Renal cortex interstitium (tissue), 15 donors: ENCODE measurements around the gene KRTAP9-8. TPM values are rescaled to one million over a fixed set of nuclear protein-coding genes. Genes with fewer than 3 reads are reported as not detected.
"Not testable (repeated sequence)": the region's sequence is repeated elsewhere in the genome, so short reads cannot be mapped to it uniquely, and the experiment has no call there.

ENCODE experiments used
- DNase-seq, 11 donors: peaks; one replicate each; pipeline ENCODE4 v3.0.0-alpha.2; 2013; ENCODE audit warnings: low read depth in 9 of 11, low spot score in 4 of 11; ENCODE audit errors: extremely low read depth in 1 of 11
- long read RNA-seq, 16 experiments: transcript quantifications; one replicate each; lab custom pipeline, GENCODE V29; 2026
- polyA plus RNA-seq, 3 donors: library from polyadenylated mRNA; unstranded; fragments of 120-200 nt; gene quantifications; one replicate each; pipeline ENCODE4 v1.2.1, GENCODE V29; 2013; ENCODE audit not compliant: insufficient read length in 3 of 3

The KRTAP9-8 gene, protein sequence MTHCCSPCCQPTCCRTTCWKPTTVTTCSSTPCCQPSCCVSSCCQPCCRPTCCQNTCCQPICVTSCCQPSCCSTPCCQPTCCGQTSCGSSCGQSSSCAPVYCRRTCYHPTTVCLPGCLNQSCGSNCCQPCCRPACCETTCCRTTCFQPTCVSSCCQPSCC
- polyA plus RNA-seq, result not detected
- long read RNA-seq, donor 1, result 0 reads
- long read RNA-seq, donor 2, result 0 reads
- long read RNA-seq, donor 3, result 0 reads
- long read RNA-seq, donor 4, result 0 reads
- long read RNA-seq, donor 5, result 0 reads
- long read RNA-seq, donor 6, result 0 reads
- long read RNA-seq, donor 7, result 0 reads
- long read RNA-seq, donor 8, result 0 reads
- long read RNA-seq, donor 9, result 0 reads
- long read RNA-seq, donor 10, result 0 reads
- long read RNA-seq, donor 11, result 0 reads
- long read RNA-seq, donor 12, result 0 reads
- long read RNA-seq, donor 13, result 0 reads
- long read RNA-seq, donor 14, result 0 reads
- long read RNA-seq, donor 15, result 0 reads
- long read RNA-seq, donor 16, result 0 reads

DNA sequence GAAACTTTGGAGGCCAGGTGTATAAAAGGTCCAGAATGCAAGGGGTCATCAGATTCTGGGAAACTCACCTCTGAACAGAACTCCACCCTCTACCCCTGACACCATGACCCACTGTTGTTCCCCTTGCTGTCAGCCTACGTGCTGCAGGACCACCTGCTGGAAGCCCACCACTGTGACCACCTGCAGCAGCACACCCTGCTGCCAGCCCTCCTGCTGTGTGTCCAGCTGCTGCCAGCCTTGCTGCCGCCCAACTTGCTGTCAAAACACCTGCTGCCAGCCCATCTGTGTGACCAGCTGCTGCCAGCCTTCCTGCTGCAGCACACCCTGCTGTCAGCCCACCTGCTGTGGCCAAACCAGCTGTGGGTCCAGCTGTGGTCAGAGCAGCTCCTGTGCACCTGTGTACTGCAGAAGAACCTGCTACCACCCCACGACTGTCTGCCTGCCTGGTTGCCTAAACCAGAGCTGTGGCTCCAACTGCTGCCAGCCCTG is at the start of gene KRTAP9-8:
Gene KRTAP9-8 (plus strand): TSS at position 51 of the 489 bp plus-strand sequence. CDS start 53 bp downstream, at position 104.
- not testable (repeated sequence) for DNase-seq

DNA sequence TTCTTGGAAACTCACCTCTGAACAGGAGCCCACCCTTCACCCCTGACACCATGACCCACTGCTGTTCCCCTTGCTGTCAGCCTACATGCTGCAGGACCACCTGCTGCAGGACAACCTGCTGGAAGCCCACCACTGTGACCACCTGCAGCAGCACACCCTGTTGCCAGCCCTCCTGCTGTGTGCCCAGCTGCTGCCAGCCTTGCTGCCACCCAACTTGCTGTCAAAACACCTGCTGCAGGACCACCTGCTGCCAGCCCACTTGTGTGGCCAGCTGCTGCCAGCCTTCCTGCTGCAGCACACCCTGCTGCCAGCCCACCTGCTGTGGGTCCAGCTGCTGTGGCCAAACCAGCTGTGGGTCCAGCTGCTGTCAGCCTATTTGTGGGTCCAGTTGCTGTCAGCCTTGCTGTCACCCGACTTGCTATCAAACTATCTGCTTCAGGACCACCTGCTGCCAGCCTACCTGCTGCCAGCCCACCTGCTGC is 47.9 kb upstream of the KRTAP9-8 start, which contains the start of gene KRTAP9-1:
Gene KRTAP9-1 (plus strand): TSS at position 51 of the 482 bp plus-strand sequence. CDS start 0 bp downstream, at position 51.
- not testable (repeated sequence) for DNase-seq

DNA sequence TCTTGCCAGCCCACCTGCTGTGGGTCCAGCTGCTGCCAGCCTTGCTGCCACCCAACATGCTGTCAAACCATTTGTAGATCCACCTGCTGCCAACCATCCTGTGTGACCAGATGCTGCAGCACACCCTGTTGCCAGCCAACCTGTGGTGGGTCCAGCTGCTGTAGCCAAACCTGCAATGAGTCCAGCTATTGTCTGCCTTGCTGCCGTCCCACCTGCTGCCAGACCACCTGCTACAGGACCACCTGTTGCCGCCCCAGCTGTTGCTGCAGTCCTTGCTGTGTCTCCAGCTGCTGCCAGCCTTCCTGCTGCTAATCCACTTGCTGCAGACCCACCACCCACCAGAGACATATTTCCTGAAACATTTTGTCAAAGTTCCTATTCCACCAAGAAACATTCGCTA is 47.5 kb upstream of the KRTAP9-8 start:
- no peak for DNase-seq

DNA sequence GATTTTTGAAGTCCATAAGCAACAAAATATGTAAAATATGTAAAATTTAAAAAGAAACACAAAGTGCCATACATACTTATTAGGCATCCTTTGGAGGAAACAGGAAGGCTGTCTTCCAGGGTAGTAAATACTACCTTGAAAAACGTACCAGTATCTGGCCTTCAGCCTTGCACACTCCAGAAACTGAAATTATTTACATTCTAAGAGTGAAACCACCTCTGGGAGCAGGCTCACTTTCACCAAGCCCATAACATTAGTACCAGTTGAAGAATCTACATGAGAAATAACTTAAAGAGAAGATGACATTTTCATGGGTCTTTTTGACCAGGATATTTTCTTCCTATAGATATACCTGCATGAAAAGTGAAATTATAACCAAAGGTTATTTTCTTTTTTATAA is 41.7 kb upstream of the KRTAP9-8 start:
- no peak for DNase-seq

DNA sequence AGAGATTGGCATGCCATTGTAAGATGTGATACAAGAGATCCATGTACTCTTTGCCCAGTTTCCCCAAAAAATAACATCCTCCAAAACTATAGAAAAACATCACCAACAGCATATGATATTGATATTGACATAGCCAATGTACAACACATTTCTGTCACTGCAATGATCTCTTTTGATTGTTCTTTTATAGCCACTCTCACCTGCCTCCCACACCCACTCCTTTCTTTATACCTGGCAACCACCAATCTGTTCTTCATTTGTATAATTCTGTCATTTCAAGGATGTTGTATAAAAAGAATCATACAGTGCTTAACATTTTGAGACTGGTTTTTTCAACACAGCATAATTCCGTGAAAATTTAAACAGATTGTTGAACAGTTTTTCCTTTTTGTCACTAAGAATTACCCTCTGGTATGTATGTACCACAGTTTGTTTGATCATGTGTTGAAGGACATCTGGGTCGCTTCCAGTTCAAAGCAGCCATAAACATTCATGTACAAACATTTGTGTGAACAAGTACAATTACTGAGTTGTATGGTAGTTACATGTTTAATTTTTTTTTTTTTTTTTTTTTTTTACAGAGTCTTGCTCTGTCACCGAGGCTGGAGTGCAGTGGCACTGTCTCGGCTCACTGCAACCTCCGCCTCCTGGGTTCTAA is 38.2 kb upstream of the KRTAP9-8 start:
- DNase-seq, result no peak

DNA sequence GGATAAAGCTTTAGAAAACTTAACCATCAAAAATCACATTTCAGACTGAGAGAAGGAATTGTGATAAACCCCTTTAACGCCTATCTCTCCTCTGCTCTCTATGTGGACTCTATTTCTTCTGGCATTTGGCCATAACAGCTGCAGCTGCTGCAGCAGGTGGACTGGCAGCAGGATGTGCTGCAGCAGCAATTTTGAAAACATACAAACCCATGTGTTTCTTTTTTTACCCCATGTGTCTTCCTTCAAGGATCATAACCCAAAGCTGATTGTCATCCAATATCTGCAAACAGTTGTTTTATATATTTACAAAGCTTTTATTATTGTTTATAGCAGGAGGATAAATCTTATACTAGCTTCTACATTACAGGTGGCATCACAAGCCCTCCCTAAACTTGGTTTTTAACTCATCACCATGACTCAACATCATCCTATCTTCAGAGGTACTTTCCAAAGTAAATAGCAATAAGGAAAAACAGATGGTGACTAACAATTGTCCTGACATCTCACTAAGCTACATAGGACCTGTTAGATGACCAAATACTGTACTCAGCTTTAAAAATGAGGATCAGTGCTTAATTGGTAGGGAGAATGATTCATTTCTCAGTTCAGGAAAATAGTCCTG is 25.8 kb upstream of the KRTAP9-8 start:
- no peak for DNase-seq

DNA sequence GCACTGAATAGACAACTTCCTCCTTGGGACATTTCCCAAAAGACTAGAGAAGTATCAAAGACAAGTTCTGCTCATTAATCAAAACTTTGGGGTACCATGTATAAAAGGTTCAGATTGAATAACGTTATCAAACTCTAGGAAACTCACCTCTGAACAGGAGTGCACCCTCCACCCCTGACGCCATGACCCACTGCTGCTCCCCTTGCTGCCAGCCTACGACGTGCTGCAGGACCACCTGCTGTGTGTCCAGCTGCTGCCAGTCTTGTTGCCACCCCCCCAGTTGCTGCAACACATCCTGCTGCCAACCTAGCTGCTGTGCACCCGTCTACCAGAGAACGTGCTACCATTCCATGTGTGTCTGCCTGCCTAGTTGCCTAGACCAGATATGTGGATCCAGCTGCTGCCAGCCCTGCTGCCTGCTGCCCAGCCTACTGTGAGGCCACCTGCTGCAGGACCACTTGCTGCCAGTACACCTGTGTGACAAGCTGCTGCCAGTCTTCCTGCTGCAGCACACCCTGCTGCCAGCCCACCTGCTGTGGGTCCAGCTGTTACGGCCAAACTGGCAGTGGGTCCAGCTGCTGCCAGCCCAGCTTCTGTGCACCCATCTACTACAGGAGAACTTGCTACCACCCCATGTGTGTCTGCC is 25.2 kb upstream of the KRTAP9-8 start:
- DNase-seq, result no peak

DNA sequence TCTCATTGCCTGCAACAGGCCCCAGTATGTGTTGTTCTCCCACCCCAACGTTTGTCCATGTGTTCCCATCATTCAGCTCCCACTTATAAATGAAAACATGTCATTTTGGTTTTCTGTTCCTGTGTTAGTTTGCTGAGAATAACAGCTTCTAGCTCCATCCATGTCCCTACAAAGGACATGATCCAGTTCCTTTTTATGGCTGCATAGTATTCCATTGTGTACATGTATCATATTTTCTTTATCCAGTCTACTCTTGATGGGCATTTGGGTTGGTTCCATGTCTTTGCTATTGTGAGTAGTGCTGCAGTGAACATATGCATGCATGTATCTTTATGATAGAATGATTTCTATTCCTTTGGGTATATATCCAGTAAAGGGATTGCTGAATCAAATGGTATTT is 22.1 kb upstream of the KRTAP9-8 start:
- DNase-seq, result no peak

DNA sequence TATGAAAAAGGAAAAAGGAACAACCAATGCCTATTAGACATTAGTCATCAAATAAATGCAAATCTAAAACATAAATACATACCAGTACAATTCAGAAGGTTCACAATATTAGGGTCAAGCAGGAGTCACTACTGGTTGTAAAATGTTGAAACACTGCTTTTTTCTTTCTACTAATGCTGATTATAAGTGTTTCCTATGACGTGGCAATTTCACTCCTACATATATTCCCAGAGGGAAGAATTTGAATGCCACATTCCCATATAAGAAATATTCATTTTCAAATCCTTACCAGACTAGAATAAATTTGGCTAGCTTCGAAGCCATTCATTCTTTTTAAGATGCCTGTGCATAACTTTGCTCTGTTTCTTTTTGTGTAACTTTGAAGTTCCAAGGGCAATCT is 14.0 kb upstream of the KRTAP9-8 start:
- DNase-seq, result no peak

DNA sequence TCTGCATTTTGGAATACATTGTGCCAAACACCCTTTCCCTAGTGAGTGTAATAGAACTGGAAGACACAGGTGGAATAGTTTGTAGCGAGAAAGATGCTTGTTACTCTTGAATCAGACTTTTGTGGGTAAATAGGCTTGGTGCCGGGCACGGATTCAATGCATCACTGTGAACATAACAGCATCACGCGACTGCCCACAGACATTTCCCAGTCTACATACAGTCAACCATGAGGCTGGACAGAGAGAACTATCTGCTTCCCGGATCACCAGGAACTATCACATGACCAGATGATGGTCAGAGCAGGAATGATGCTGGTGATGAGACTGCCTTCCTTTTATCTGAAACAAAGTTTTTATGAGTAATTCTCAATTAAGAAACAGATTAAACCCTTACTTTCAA is 11.7 kb upstream of the KRTAP9-8 start:
- DNase-seq, result no peak

DNA sequence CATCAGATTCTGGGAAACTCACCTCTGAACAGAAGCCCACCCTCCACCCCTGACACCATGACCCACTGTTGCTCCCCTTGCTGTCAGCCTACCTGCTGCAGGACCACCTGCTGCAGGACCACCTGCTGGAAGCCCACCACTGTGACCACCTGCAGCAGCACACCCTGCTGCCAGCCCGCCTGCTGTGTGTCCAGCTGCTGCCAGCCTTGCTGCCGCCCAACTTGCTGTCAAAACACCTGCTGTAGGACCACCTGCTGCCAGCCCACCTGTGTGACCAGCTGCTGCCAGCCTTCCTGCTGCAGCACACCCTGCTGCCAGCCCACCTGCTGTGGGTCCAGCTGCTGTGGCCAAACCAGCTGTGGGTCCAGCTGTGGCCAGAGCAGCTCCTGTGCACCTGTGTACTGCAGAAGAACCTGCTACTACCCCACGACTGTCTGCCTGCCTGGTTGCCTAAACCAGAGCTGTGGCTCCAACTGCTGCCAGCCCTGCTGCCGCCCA is 11.2 kb upstream of the KRTAP9-8 start, which contains the start of gene KRTAP9-2:
Gene KRTAP9-2 (plus strand): TSS at position 51 of the 498 bp plus-strand sequence. CDS start 7 bp downstream, at position 58.
- DNase-seq, result not testable (repeated sequence)

DNA sequence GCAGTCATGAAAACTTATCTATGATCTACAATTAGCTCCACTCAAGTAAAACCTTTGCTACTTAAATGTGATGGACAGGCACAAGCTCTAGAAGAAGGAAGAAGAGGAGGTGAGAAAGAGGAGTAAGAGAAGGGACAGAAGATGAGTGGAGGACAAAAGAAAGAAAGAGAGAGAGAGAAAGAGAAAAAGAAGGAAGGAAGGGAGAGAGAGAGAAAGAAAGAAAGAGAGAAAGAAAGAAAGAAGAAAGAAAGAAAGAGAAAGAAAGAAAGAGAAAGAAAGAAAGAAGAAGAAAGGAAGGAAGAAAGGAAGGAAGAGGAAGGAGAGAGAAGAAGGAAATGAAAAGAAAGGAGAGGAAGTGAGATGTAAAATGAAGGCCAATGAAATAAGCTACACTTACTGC is 7.7 kb upstream of the KRTAP9-8 start:
- no peak for DNase-seq

DNA sequence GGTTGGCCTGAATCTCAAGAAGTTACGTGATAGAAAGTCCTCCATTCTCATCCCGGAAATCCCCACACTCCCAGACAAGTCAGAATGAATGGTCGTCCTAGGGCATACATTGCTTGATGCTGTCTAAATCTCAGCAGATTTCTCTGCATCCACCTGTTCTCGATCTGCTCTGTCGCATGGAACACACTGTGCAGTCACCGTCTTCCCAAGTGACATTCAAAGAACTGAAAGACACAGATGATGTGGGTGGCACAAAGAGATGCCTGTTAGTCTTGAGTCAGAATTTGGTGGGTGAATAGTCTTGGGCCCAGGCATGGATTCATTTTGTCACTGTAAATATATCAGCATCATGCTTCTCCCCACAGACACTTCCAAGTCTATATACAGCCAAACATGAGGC is 6.1 kb upstream of the KRTAP9-8 start:
- DNase-seq, result no peak

DNA sequence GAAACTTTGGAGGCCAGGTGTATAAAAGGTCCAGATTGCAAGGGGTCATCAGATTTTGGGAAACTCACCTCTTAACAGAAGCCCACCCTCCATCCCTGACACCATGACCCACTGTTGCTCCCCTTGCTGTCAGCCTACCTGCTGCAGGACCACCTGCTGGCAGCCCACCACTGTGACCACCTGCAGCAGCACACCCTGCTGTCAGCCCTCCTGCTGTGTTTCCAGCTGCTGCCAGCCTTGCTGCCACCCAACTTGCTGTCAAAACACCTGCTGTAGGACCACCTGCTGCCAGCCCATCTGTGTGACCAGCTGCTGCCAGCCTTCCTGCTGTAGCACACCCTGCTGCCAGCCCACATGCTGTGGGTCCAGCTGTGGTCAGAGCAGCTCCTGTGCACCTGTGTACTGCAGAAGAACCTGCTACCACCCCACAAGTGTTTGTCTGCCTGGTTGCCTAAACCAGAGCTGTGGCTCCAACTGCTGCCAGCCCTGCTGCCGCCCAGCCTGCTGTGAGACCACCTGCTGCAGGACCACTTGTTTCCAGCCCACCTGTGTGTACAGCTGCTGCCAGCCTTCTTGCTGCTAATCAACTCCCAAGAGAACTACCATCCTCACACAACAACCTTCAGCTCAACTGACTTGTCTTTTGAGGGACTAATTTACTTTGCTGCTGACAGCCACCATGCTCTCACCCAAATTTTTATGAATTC is 5.2 kb upstream of the KRTAP9-8 start, which contains the start of gene KRTAP9-3:
Gene KRTAP9-3 (plus strand): TSS at position 51 of the 707 bp plus-strand sequence. CDS start 53 bp downstream, at position 104.
- DNase-seq, result not testable (repeated sequence)

DNA sequence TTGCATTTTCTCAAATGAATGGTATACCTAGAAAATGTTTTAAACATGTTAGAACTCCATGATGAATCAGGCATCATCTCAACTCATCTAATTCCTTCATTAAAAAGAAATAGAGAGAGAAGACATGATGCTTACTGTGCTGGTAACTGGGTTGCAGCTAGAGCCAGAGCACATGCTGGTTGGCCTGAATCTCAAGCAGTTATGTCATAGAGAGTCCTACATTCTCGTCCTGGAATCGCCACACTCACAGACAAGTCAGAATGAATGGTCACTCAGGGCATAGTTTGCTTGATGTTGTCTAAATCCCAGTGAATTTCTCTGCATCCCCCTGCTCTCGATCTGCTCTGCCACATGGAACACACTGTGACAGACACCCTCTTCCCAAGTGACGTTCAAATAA is 683 bp upstream of the KRTAP9-8 start:
- DNase-seq, result not testable (repeated sequence)

DNA sequence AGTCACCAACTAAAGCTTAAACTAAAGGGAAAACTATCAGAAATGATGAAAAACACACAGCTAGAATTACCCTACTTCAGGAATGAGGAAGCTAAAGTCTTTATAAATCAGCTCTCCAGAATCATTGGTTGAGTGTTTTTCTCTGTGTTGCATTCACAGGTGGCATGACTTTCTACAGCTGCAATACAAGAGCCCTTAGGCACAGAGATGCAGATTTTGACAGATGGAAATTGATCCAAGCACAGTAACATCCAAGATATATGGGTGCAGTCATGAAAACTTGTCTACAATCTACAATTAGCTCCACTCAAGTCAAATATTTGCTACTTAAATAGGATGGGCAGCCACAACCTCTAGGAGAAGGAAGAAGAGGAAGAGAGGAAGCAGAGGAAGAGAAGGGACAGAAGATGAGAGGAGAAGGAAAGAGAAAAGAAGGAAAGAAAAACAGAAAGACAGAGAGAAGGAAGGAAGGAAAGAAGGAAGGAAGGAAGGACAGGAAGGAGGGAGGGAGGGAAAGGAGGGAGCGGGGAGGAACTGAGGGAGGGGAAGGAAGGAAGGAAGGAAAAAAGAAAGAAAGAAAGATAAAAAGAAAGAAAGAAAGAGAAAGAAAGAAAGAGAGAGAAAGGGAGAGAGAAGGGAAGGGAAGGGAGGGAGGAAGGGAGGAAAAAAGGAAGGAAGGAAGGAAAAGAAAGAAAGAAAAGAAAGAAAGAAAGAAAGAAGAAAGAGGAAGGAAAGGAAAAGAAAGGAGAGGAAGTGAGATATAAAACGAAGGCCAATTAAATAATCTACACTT is 9.4 kb downstream of the KRTAP9-8 start:
- DNase-seq, result not testable (repeated sequence)

DNA sequence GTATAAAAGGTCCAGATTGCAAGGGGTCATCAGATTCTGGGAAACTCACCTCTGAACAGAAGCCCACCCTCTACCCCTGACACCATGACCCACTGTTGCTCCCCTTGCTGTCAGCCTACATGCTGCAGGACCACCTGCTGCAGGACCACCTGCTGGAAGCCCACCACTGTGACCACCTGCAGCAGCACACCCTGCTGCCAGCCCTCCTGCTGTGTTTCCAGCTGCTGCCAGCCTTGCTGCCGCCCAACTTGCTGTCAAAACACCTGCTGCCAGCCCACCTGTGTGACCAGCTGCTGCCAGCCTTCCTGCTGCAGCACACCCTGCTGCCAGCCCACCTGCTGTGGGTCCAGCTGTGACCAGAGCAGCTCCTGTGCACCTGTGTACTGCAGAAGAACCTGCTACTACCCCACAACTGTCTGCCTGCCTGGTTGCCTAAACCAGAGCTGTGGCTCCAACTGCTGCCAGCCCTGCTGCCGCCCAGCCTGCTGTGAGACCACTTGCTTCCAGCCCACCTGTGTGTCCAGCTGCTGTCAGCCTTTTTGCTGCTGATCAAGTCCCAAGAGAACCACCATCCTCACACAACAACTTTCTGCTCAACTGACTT is 11.9 kb downstream of the KRTAP9-8 start, which contains the start of gene KRTAP9-4:
Gene KRTAP9-4 (plus strand): TSS at position 51 of the 604 bp plus-strand sequence. CDS start 34 bp downstream, at position 85.
- not testable (repeated sequence) for DNase-seq
